Amniotic stem cell (primary cell): ENCODE data around the gene TBC1D2.

Source experiments
- DNase-seq: peaks from one replicate; lab custom pipeline; 2025; lab: John Stamatoyannopoulos, UW

The TBC1D2 gene

DNA sequence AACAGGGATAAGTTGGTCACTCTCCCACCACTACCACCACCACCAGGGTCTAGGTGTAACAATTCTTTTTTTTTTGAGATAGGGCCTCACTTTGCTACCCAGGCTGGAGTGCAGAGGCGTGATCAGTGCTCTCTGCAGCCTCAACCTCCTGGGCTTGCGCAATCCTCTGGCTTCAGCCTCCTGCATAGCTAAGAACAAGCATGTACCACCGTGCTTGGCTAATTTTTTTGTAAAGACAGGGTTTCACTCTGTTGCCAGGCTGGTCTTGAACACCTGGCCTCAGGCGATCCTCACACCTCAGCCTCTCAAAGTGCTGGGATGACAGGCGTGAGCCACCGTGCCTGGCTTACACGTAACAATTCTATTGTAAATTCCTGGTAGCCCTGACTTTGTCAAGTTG, 90.5 kb downstream of the TBC1D2 start:
- DNase-seq = no peak

DNA sequence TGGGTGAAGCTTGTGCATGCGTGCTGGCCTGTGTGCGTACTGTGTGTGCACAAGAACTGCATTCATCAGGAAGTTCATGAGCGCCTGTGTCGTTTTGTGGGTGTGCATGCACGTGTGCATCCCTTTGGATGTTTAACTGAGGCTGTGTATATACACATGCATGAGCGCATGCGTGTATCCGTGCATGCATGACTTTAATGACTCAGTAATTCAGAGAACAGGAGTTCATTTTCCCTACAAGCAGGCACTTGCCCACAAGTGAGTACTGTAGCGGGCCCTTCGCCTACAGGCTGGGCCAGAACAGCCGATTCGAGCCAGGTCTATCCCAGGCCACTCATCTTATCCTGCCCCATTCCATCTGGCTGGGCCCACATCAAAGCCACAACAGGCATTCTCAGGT, 92.8 kb downstream of the TBC1D2 start:
- no peak for DNase-seq

DNA sequence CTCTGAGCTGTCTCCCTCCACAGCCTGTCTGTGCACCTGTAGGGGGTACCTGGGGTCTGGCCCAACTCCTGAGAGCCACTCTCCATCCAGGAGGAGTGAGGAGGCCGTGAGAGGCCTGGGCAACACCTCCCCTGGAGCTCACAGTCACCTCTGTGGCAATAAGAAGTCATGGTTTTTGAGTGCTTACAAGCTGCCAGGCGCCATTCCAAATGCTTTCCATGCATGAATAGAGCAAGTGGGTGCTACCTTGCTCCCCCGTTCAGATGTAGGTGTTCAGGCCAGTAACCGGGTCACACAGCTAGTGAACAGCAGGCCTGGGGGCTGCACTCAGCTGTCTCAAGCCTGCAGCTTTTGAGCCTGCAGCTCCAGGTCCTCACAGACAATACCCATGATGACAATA, 93.6 kb downstream of the TBC1D2 start:
- no peak for DNase-seq

DNA sequence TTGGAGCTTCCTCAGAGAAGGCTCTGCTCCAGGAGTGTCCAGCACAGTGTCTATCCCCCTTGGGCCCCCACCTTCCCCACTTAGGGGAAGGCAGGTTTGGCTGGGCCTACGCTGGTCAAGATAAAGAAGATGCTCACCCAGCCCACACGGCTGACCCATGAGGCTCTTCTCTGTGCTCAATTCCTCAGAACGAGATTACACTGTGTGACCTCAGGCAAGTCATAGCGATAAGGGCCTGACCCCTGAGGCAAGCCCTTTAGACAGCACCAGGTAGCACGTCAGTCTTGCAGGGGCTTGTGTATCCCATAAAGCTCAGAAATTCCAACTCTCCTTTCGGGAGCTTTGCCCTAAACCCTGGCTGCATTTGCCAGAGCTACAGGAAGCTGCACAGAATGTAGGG, 95.7 kb downstream of the TBC1D2 start:
- DNase-seq = no peak

DNA sequence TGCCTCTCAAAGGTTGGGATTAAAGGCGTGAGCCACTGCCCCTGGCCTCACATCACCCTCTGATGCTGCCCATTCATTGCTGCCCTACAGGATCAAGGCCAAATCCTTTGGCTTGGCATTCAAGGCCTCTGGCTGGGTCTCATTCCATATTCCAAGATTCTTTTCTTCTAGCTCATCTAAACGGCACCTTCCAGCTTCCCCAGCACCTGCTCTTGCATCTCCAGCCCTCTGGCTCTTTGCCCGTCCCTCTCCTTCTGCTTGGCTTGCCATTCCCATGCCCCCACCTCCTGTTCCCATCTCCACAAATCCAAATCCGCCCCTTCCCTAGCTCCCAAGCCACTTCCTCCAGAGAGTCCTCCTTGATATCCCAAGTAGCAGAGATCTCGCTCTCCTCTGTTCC, 96.1 kb downstream of the TBC1D2 start:
- DNase-seq = no peak

DNA sequence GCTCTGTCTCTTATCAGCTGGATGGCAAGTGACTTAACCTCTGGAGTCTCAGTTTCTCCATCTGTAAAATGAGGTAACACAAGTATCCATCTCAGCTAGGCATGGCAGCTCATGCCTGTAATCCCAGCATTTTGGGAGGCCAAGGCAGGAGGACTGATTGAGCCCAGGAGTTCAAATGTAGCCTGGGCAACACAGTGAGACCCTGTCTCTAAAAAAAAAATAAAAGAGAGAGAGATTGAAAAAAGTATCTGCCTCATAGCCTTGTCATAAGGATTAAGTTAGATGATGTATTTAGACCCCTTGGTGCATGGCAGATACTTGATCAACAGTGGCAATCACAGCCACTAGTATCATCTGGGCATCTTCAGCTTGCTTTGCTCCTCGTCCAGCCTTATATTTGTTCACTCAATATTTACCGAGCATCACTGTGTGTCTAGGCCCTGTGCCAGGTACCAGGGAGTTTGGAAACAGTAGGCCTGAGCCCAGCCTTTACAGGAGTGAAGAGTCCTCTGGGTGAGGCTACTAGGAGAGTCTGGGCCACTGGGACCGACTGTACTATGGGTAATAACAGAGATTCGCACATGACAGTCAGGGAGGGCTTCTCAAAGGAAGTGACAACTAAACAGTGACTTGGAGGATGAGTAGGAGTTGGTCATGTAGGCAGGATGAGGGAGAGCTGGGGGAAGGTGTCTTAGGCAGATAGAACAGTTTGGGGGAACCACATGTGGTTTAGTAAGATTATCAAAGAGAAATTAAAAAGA, 97.2 kb downstream of the TBC1D2 start:
- no peak for DNase-seq

DNA sequence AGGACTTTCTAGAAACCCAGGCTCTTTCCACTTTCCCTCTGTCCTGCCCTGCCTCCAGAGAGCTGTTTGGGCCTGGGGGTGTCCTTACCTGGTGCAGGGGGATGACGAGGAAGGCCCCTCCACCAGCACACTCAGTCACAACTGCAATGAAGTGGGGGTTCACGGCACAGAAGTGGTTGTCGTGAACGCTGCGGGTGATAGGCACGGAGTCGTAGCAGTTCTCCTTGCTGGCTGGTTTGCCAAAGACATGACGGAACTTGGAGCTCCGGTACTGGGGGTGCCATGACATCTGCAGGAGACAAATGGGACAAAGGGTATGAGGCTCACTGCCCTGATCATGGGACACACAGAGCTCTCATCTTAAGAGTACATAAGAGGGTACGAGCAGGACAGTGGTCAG, 98.1 kb downstream of the TBC1D2 start:
- DNase-seq = no peak

DNA sequence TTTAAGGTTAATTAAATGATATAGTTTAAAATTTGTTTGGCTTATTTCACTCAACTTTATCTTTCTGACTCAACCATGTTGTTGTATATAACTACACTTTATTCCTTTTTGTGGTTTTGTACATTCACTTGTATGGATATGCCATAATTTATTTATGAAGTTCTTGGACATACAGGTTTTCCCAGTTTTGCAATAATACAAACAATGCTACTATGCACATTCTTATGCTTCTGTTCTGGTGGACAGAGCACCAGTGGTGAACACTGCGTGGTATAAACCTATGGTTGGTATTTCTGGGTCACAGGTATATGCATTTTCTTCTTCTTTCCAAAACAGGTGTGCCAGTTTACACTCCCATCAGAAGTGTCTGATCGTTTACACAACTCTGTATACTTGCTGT, 100.8 kb downstream of the TBC1D2 start:
- no peak for DNase-seq

DNA sequence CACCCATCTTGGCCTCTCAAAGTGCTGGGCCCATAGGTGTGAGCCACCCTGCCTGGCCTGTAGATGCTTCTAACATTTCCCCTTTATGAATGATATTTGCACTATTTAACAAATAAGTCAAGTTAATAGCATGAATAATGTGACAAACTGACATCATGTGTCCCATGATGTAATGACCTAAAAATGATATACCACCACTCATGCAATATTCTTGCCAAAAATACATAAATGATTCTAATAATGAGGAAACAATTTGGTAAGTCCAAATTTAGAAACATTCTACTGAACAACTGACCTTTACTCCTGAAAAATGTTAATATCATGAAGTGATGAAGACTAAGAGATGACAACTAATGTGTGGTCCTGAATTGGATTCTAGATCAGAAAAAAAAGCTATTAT, 102.9 kb downstream of the TBC1D2 start:
- no peak for DNase-seq

DNA sequence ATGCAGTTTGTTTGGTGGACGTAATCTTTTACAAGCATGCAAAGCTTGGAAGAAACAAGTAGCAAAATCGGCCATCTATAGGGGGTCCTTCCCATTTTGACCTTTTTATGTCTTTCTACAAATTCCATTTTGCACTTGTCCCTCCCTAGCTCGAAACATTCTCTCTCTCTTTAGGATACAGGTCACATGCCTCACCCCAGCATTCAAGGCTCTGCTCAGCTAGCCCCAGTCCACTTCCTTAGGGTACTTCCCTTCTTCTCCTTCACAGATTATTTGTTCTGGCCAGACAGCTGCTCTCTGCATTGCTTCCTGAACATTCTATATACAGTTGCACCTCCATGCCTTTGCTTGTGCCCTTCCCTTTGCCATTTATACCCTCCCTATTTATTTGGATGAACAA, 104.7 kb downstream of the TBC1D2 start:
- DNase-seq = no peak

DNA sequence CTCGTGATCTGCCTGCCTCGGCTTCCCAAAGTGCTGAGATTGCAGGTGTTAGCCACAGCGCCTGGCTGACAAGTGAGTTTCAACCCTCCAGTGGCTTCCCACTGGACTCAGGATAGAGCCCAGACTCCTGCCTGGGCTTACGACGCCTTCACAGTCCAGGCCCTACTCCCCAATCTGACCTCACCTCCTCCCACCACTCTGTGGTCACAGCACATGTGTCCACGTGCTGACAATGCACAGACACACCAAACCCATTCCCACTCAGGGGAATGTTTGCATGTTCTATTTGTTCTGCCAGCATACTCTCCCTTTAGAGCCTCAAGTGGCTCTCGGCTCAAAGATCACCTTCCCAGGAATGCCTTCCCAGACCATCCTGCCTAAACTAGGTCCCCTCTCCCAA, 105.3 kb downstream of the TBC1D2 start:
- no peak for DNase-seq

DNA sequence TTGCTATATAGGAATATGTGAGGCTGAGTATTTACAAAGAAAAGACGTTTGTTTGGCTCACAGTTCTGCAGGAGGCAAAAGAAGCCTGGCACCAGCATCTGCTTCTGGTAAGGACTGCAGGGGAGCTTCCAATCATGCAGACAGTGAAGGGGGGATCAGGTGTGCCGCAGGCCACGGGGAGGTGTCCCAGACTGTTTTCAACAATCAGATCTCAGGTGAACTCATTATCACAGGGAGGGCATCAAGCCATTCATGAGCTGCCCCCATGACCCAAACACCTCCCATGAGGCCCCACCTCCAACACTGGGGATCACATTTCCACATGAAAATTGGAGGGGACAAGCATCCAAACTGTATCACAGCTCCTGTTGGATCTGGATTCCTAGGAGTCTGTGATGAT, 106.0 kb downstream of the TBC1D2 start:
- no peak for DNase-seq
